ENCODE results near the gene BACH2. TPM values are rescaled to one million over a fixed set of nuclear protein-coding genes. Genes with fewer than 3 reads are reported as not detected.
A peak's percentile ranks its signal among the peaks of the same experiment; 100 is the strongest.

The BACH2 gene
- total RNA-seq, 2 donors from 2014 or later, result 53.7 to 69.9 TPM

- no peaks in the 10 kb centered on the region for H3K27me3 Mint-ChIP-seq
- H3K36me3 Mint-ChIP-seq (ENCODE audit: low read depth), result peaks cover 3% of the 10 kb centered on the region
- ATAC-seq (no peak), DNase-seq (no peak)
- H3K4me1 Mint-ChIP-seq, result peaks cover 36% of the 10 kb centered on the region
- H3K4me3 Mint-ChIP-seq, result no peak overlapping the region
- peak overlapping the region; percentile 21 for H3K27ac Mint-ChIP-seq
- H3K9me3 ChIP-seq (ENCODE audit: control insufficient read depth, low read length, poor library complexity, severe bottlenecking), result no peaks in the 10 kb centered on the region
These were observed 309.5 kb downstream of the BACH2 start for GRCh38 chr6:89987140-89987539.

- peaks cover 7% of the 10 kb centered on the region for H3K36me3 Mint-ChIP-seq (ENCODE audit: low read depth)
- DNase-seq (no peak), ATAC-seq (no peak)
- no peaks in the 10 kb centered on the region for H3K9me3 ChIP-seq (ENCODE audit: control insufficient read depth, low read length, poor library complexity, severe bottlenecking)
- peaks cover 41% of the 10 kb centered on the region for H3K4me1 Mint-ChIP-seq
- H3K27me3 Mint-ChIP-seq, result no peaks in the 10 kb centered on the region
- H3K4me3 Mint-ChIP-seq, result no peak overlapping the region
- H3K27ac Mint-ChIP-seq, result peak overlapping the region; percentile 21
These were observed 310.0 kb downstream of the BACH2 start for GRCh38 chr6:89986650-89987074.

GRCh38 chr6:89985751-89986493 lies 310.7 kb downstream of the BACH2 start:
- Mint-ChIP-seq H3K27me3 (no peaks in the 10 kb centered on the region), H3K4me1 (peaks cover 39% of the 10 kb centered on the region), H3K4me3 (no peak overlapping the region), H3K27ac (no peak overlapping the region), H3K36me3 (ENCODE audit: low read depth) (peaks cover 7% of the 10 kb centered on the region)
- ATAC-seq (no peak), DNase-seq (no peak)
- no peaks in the 10 kb centered on the region for H3K9me3 ChIP-seq (ENCODE audit: control insufficient read depth, low read length, poor library complexity, severe bottlenecking)

- H3K27ac Mint-ChIP-seq, result no peak overlapping the region
- peaks cover 41% of the 10 kb centered on the region for H3K4me1 Mint-ChIP-seq
- H3K36me3 Mint-ChIP-seq (ENCODE audit: low read depth), result peaks cover 7% of the 10 kb centered on the region
- ATAC-seq (no peak), DNase-seq (no peak)
- no peaks in the 10 kb centered on the region for H3K9me3 ChIP-seq (ENCODE audit: control insufficient read depth, low read length, poor library complexity, severe bottlenecking)
- no peak overlapping the region for H3K4me3 Mint-ChIP-seq
- H3K27me3 Mint-ChIP-seq, result no peaks in the 10 kb centered on the region
These were observed 311.5 kb downstream of the BACH2 start for GRCh38 chr6:89984926-89985750.

GRCh38 chr6:89980353-89980752 lies 316.3 kb downstream of the BACH2 start:
- DNase-seq (no peak), ATAC-seq (no peak)
- Mint-ChIP-seq H3K27ac (no peak overlapping the region), H3K27me3 (no peaks in the 10 kb centered on the region), H3K4me3 (no peak overlapping the region), H3K36me3 (ENCODE audit: low read depth) (peaks cover 9% of the 10 kb centered on the region), H3K4me1 (peaks cover 26% of the 10 kb centered on the region)
- no peaks in the 10 kb centered on the region for H3K9me3 ChIP-seq (ENCODE audit: control insufficient read depth, low read length, poor library complexity, severe bottlenecking)

GRCh38 chr6:89979481-89980119 lies 317.0 kb downstream of the BACH2 start:
- H3K4me1 Mint-ChIP-seq, result peaks cover 24% of the 10 kb centered on the region
- no peaks in the 10 kb centered on the region for H3K9me3 ChIP-seq (ENCODE audit: control insufficient read depth, low read length, poor library complexity, severe bottlenecking)
- DNase-seq (no peak), ATAC-seq (no peak)
- H3K27ac Mint-ChIP-seq, result no peak overlapping the region
- no peaks in the 10 kb centered on the region for H3K27me3 Mint-ChIP-seq
- no peak overlapping the region for H3K4me3 Mint-ChIP-seq
- peaks cover 10% of the 10 kb centered on the region for H3K36me3 Mint-ChIP-seq (ENCODE audit: low read depth)

GRCh38 chr6:89978749-89979145 lies 317.9 kb downstream of the BACH2 start:
- Mint-ChIP-seq H3K4me1 (peaks cover 19% of the 10 kb centered on the region), H3K36me3 (ENCODE audit: low read depth) (peaks cover 7% of the 10 kb centered on the region), H3K27me3 (no peaks in the 10 kb centered on the region), H3K4me3 (no peak overlapping the region), H3K27ac (no peak overlapping the region)
- no peak for ATAC-seq
- no peaks in the 10 kb centered on the region for H3K9me3 ChIP-seq (ENCODE audit: control insufficient read depth, low read length, poor library complexity, severe bottlenecking)
- DNase-seq, result no peak

- Mint-ChIP-seq H3K27me3 (no peaks in the 10 kb centered on the region), H3K4me1 (peaks cover 22% of the 10 kb centered on the region), H3K27ac (no peak overlapping the region), H3K4me3 (no peak overlapping the region), H3K36me3 (ENCODE audit: low read depth) (peaks cover 7% of the 10 kb centered on the region)
- DNase-seq, result no peak
- ATAC-seq, result no peak
- no peaks in the 10 kb centered on the region for H3K9me3 ChIP-seq (ENCODE audit: control insufficient read depth, low read length, poor library complexity, severe bottlenecking)
These were observed 318.6 kb downstream of the BACH2 start for GRCh38 chr6:89977808-89978748.

GRCh38 chr6:89976694-89977020 lies 320.0 kb downstream of the BACH2 start:
- H3K27ac Mint-ChIP-seq, result no peak overlapping the region

GRCh38 chr6:89975991-89976693 lies 320.5 kb downstream of the BACH2 start:
- peaks cover 15% of the 10 kb centered on the region for H3K4me1 Mint-ChIP-seq
- H3K27ac Mint-ChIP-seq, result no peak overlapping the region
- H3K27me3 Mint-ChIP-seq, result no peaks in the 10 kb centered on the region
- H3K9me3 ChIP-seq (ENCODE audit: control insufficient read depth, low read length, poor library complexity, severe bottlenecking), result no peaks in the 10 kb centered on the region
- H3K36me3 Mint-ChIP-seq (ENCODE audit: low read depth), result peaks cover 10% of the 10 kb centered on the region
- no peak overlapping the region for H3K4me3 Mint-ChIP-seq
- DNase-seq (no peak), ATAC-seq (no peak)

More at GRCh38 chr6:89976694-89977020, 320.0 kb downstream of the BACH2 start:
- Mint-ChIP-seq H3K4me3 (no peak overlapping the region), H3K36me3 (ENCODE audit: low read depth) (peaks cover 8% of the 10 kb centered on the region), H3K27me3 (no peaks in the 10 kb centered on the region), H3K4me1 (peaks cover 16% of the 10 kb centered on the region)
- ATAC-seq (no peak), DNase-seq (no peak)
- H3K9me3 ChIP-seq (ENCODE audit: control insufficient read depth, low read length, poor library complexity, severe bottlenecking), result no peaks in the 10 kb centered on the region

GRCh38 chr6:89975366-89975765 lies 321.3 kb downstream of the BACH2 start:
- peaks cover 10% of the 10 kb centered on the region for H3K36me3 Mint-ChIP-seq (ENCODE audit: low read depth)
- no peak for ATAC-seq
- no peaks in the 10 kb centered on the region for H3K9me3 ChIP-seq (ENCODE audit: control insufficient read depth, low read length, poor library complexity, severe bottlenecking)
- H3K27ac Mint-ChIP-seq, result no peak overlapping the region
- H3K4me3 Mint-ChIP-seq, result no peak overlapping the region
- DNase-seq, result no peak
- peaks cover 11% of the 10 kb centered on the region for H3K4me1 Mint-ChIP-seq
- H3K27me3 Mint-ChIP-seq, result no peaks in the 10 kb centered on the region

- Mint-ChIP-seq H3K27me3 (no peaks in the 10 kb centered on the region), H3K27ac (no peak overlapping the region), H3K4me3 (no peak overlapping the region), H3K36me3 (ENCODE audit: low read depth) (peaks cover 10% of the 10 kb centered on the region), H3K4me1 (peaks cover 10% of the 10 kb centered on the region)
- no peaks in the 10 kb centered on the region for H3K9me3 ChIP-seq (ENCODE audit: control insufficient read depth, low read length, poor library complexity, severe bottlenecking)
- ATAC-seq, result no peak
- DNase-seq, result no peak
These were observed 321.8 kb downstream of the BACH2 start for GRCh38 chr6:89974834-89975233.

Measured in T-helper 17 cell (primary cell).